HG02678 (cell line): ENCODE data around the gene ZNF524.
A peak's percentile ranks its signal among the peaks of the same experiment; 100 is the strongest.

Experiments
- ATAC-seq: cut with Tn5 transposase; IDR thresholded peaks from one replicate; pipeline ENCODE4 v1.9.1; 2021; ENCODE audit warnings: mild to moderate bottlenecking, moderate library complexity; ENCODE audit not compliant: unreplicated experiment

Gene ZNF524

DNA sequence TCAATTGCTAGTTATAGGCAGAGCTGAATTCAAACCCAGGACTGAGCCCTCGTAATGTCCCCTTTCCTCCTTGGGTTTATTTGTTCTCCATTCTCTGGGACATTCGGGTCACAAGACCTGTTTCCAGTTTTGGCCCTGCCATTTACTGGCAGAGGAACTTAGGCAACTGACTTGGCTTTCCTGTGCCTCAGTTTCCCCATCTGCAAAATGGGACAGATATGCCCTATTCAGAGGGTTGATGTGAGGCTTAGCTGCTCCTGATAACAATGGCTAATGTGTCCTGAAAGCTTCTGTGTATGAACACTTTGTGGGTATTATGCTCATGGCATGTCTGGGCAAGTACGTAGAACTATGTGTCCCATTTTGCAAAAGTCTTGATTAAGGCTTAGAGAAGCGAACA, 996 bp downstream of the ZNF524 start:
- ATAC-seq: no peak

DNA sequence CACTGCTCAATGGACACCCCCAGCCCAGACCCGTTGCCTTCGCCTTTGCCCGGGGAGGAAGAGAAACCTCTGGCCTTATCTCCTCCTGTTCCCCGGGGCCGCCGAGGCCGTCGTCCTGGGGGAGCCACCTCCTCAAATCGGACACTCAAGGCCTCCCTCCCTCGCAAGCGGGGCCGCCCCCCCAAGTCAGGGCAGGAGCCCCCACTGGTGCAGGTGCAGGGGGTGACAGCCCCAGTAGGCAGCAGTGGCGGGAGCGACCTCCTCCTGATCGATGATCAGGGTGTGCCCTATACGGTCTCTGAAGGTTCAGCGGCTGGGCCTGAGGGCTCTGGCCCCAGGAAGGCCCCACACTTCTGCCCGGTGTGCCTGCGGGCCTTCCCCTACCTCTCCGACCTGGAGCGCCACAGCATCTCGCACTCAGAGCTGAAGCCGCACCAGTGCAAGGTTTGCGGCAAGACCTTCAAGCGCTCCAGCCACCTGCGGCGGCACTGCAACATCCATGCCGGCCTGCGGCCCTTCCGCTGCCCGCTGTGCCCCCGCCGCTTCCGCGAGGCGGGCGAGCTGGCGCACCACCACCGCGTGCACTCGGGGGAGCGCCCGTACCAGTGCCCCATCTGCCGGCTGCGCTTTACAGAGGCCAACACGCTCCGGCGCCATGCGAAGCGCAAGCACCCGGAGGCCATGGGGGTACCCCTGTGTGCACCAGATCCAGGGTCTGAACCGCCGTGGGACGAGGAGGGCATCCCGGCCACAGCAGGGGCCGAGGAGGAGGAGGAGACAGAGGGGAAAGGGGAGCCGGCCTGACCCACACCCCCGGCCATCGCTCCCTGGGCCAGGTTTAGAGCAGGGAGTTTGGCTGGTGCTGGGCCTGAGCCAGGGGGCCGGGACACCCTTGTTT, 2.3 kb downstream of the ZNF524 start:
- ATAC-seq: no peak

DNA sequence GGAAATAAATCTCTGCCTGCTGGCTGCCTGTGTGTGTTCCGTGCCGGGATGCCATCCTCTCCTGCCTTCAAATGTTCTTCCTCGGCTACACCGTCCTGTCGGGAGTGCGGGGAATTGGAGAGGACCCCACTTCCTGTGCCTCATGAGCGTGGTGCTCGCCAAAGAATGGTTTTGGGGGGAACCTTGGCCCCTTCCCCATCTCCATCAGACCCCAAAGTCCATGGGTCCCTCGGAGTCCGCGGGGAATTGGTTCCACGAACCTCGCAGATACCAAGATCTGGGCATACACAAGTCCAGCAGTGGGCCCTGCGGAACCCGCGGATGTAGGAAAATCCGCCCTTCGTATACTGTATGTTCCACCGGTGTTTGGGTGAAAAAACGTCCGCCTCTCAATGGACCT, 3.0 kb downstream of the ZNF524 start:
- ATAC-seq: no peak

GRCh38 chr19:55603581-55604292, 3.6 kb downstream of the ZNF524 start:
- ATAC-seq: no peak

DNA sequence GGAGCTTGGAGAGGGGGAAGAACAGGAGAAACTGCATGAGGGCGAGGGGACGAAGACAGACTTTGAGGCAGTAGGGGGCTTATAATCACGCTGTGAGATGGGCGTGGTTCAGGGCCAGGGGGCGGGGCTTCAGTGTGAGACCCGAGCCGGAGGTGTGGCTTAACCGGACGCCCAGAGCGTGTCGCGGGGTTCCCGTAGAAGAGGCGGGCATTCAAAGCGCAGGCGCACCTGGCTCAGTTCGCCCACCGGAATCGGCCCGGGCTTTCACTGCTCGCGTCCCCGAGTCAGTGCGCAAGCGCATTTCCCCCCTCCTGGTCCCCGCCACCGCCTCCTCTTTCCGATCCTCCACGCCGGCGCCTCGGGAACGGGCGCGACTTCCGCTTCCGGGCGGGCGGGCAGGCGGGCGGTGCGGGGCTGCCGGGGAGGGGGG, 5.1 kb downstream of the ZNF524 start:
- ATAC-seq: peak; percentile 76

- peak; percentile 28 for ATAC-seq
Measured at GRCh38 chr19:55605637-55606470, 5.8 kb downstream of the ZNF524 start, which contains the start of gene ZNF865. Gene ZNF865, plus strand, starts transcription at chr19:55605647. Its CDS starts 7,972 bp downstream, at chr19:55613619.

- no peak for ATAC-seq
Measured at GRCh38 chr19:55606471-55606787, 6.3 kb downstream of the ZNF524 start.

DNA sequence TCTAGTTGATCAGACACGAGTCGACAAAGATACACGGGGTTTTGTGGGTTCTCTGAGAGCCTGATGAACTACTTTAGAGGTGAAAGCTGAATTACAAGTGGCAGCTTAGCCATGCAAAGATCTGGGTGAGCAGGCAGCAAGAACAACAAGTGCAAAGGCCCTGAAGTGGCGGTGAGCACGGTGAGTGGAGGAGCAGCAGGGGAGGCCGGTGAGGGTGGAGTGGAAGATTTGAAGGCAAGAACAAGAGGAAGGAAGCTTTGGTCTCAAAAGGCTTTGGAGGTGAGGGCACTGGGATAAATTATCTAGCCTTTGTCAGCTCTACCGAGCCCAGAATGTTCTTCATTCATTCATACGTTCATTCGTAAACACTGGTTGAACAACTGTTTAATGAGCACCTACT, 6.7 kb downstream of the ZNF524 start:
- no peak for ATAC-seq

- ATAC-seq: no peak
Measured at GRCh38 chr19:55609326-55609725, 9.2 kb downstream of the ZNF524 start.

- ATAC-seq: no peak
Measured at GRCh38 chr19:55611300-55611982, 11.4 kb downstream of the ZNF524 start.

DNA sequence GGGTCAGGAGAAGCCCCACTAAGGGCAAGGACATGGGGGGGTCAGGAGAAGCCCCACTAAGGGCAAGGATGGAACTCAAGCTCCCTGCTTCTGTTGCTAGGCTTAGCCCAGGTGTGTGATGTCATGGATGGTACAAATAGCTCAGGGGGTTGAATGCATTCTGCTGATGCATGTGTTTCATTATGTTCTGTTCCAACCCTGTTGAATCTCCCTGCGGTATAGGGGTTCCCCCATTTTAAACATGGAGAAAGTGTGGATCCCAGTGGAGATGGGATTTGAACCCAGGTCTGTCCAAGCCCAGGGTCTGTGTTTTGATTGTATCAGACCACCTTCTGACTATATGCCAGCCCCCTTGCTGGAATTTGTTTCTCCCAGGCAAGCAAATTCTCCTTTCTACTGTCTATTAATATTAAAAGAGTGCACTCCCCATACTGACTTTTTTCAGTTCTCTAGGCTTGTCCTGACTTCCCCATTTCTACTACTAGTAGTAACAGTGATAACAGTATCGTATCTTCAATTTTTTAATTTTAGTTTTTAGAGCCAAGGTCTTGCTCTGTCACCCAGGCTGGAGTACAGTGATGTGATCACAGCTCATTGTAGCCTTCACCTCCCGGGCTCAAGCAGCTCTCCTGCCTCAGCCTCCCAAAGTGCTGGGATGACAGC, 12.0 kb downstream of the ZNF524 start:
- no peak for ATAC-seq

DNA sequence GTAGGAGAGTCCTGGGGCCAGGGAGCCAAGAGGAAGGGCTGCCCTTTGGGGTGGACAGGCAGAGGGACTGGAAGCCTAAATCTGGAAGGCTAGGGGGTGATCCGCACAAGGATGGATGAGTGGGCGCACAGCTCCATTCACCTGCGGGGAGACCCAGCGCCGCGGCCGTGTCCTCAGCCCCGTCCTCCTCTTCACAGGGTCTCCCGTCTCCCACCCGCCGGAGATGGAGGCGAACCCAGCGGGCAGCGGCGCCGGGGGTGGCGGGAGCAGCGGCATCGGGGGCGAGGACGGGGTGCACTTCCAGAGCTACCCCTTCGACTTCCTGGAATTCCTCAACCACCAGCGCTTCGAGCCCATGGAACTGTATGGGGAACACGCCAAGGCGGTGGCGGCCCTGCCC, 13.3 kb downstream of the ZNF524 start:
- ATAC-seq: no peak

DNA sequence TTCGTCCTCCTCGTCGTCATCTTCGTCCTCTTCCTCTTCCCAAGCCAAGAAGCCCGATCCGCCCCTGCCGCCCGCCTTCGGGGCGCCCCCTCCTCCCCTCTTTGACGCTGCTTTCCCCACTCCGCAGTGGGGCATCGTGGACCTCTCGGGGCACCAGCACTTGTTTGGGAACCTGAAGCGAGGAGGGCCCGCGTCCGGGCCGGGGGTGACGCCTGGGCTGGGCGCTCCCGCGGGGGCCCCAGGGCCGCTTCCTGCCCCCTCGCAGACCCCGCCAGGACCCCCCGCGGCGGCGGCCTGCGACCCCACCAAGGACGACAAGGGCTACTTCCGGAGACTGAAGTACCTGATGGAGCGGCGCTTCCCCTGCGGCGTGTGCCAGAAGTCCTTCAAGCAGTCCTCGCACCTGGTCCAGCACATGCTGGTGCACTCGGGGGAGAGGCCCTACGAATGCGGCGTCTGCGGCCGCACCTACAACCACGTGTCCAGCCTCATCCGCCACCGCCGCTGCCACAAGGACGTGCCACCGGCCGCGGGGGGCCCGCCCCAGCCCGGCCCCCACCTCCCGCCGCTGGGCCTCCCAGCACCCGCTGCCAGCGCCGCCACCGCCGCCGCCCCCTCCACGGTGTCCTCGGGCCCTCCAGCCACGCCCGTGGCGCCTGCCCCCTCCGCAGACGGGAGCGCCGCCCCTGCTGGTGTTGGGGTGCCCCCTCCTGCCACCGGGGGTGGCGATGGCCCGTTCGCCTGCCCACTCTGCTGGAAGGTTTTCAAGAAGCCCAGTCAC, 14.0 kb downstream of the ZNF524 start:
- ATAC-seq: no peak

DNA sequence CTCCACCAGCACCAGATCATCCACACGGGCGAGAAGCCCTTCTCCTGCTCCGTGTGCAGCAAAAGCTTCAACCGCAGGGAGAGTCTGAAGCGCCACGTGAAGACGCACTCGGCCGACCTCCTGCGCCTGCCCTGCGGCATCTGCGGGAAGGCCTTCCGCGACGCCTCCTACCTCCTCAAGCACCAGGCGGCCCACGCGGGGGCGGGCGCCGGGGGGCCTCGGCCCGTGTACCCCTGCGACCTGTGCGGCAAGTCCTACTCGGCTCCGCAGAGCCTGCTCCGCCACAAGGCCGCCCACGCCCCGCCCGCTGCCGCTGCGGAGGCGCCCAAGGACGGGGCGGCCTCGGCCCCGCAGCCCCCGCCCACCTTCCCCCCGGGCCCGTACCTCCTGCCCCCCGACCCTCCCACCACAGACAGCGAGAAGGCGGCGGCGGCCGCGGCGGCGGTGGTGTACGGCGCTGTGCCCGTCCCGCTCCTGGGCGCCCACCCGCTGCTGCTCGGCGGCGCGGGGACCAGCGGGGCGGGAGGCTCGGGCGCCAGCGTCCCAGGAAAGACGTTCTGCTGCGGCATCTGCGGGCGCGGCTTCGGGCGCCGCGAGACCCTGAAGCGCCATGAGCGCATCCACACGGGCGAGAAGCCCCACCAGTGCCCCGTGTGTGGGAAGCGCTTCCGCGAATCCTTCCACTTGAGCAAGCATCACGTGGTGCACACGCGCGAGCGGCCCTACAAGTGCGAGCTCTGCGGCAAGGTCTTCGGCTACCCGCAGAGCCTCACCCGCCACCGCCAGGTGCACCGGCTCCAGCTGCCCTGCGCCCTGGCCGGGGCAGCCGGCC, 14.8 kb downstream of the ZNF524 start:
- ATAC-seq: no peak

GRCh38 chr19:55615543-55616394, 15.7 kb downstream of the ZNF524 start:
- no peak for ATAC-seq

- ATAC-seq: no peak
Measured at GRCh38 chr19:55616395-55616875, 16.3 kb downstream of the ZNF524 start.

DNA sequence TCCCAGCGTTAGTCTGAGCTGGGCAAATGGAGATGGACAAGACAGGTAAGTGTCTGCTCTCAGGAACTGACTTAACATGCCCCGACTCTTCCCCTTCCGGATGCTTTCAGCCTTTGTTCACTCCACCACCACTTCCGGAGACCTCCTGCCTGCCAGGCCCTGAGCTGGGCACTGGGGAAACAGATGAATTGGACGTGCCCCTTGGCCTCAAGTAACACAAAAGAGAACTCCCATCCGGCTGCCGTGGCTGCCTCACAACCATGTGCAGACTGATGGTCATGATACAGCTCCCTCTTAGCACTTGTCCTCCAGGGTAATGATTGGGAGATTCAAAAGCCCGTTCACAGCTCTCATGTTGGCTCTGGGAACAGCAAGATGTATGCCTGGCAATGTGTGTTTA, 17.3 kb downstream of the ZNF524 start:
- no peak for ATAC-seq
